ENCODE results near the gene APOH. TPM values are rescaled to one million over a fixed set of nuclear protein-coding genes. Genes with fewer than 3 reads are reported as not detected.

APOH gene
- total and polyA plus RNA-seq, 9 of the 15 experiments (the other 6 are each of a cell fraction or from before 2014, with no cell fraction given) = 1.1 TPM; not detected in 8

DNA sequence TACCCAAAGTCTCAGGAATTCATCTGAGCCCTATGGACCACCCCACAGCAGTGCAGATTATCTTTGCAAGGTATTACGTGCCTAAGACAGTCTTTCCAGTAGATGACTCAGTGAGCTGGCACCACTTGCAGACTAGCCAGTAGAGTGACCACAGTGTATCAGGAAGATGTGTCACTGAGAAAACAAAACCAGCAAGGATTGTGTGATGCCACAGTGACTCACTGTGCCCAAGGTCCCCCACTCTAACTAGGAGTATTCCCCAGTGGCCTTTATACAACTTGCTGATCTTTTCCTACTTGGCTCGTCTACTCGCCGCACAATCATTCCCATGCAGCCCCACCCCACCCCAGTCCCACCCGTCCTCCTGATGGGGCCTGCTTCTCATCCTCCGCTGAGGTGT lies 46.4 kb upstream of the APOH start:
- H3K4me3 ChIP-seq = no peak overlapping the region
- CTCF ChIA-PET (ENCODE audit: low intra/inter-chr PET ratio) = no interaction called here
- in situ Hi-C loops (cut with MboI) = no loop called here
- no TSS peak for BruUV-seq (replicated peaks)
- 0% methylated on average over 2 of the region's 6 CpGs for WGBS (ENCODE audit: insufficient coverage, low coverage, missing lambda C conversion rate)
- FAIRE-seq (no peak), DNase-seq (ENCODE audit: extremely low read depth in 1 of 4, low spot score in 3 of 4) (peak in 1 of 4 experiments; percentile 50), ATAC-seq (peak; percentile 54; the same call in 2 of the 3 replicates)
- H3K9ac ChIP-seq (ENCODE audit: insufficient read depth in 1 of 2, low read depth in 2 of 2, low read length in 2 of 2) = no peak overlapping the region
- POLR2A ChIA-PET = interaction anchor here (0.6 to 1.7 kb wide), 4 partner anchors 10 to 29 kb away, joined by 3 to 4 read pairs (median 4); no protein-coding TSS in a partner anchor
- H3K27ac ChIP-seq (ENCODE audit: extremely low read depth, low read depth, low read length) = no peak overlapping the region; the same call in 2 of the 3 replicates
- H3K4me1 ChIP-seq (replicated peaks in 1 of 2; ENCODE audit: control insufficient read depth in 2 of 2, insufficient read depth in 2 of 2, low read length in 2 of 2) = peaks cover 0 to 22% of the 10 kb centered on the region in 2 experiments; a peak in 4 of 5 replicates
- H3K79me2 ChIP-seq (ENCODE audit: control insufficient read depth, insufficient read depth, low read length) = no peaks in the 10 kb centered on the region
- no peak overlapping the region for H3K4me2 ChIP-seq (ENCODE audit: insufficient read depth, low read length)
- no peaks in the 10 kb centered on the region for H3K36me3 ChIP-seq (ENCODE audit: control insufficient read depth, insufficient read depth, low read length)
- H3K9me3 ChIP-seq (replicated peaks; ENCODE audit: control insufficient read depth, insufficient read depth, low read depth, low read length) = no peaks in the 10 kb centered on the region
- H3K27me3 ChIP-seq (ENCODE audit: control insufficient read depth in 2 of 2, insufficient read depth in 2 of 2, low read length in 2 of 2) = no peaks in the 10 kb centered on the region
- intact Hi-C loops (cut with micrococcal nuclease) = no loop called here
- H4K20me1 ChIP-seq (replicated peaks; ENCODE audit: control insufficient read depth, insufficient read depth, low read length) = peaks cover 2% of the 10 kb centered on the region; the same call in 1 of the 2 replicates
- no peaks in the 10 kb centered on the region for H3K9me1 ChIP-seq (ENCODE audit: control insufficient read depth, insufficient read depth, low read length)
- H2AFZ ChIP-seq (ENCODE audit: low read depth, low read length) = no peak overlapping the region
- TF ChIP-seq CTBP1 (IDR thresholded peaks at IDR 0.05; ENCODE audit: borderline replicate concordance) = 0 out of 2 replicates have a peak, but pooled peaks have one; percentile 18
- TF ChIP-seq ZNF431 (CRISPR knock-in tag; IDR thresholded peaks at IDR 0.05) = no peak
- peak; percentile 67; the same call in 1 of the 2 replicates for TF ChIP-seq JUND (IDR thresholded peaks at IDR 0.05; ENCODE audit: borderline replicate concordance, low read depth, low read length)
- no peak for TF ChIP-seq JUND (tag; IDR thresholded peaks at IDR 0.05; ENCODE audit: borderline replicate concordance, low read depth, low read length)
- TF ChIP-seq ZNF143 (CRISPR knock-in tag; IDR thresholded peaks at IDR 0.05) = no peak
- no peak for TF ChIP-seq HNRNPUL1 (IDR thresholded peaks at IDR 0.05; ENCODE audit: low read length)
- TF ChIP-seq ZNF507 (tag; conservative IDR thresholded peaks at IDR 0.05) = no peak
- TF ChIP-seq FOSL1 (tag; conservative IDR thresholded peaks at IDR 0.05) = peak; percentile 88
- TF ChIP-seq ARID1B (IDR thresholded peaks at IDR 0.05) = peak; percentile 74
- TF ChIP-seq CC2D1A (IDR thresholded peaks at IDR 0.05) = no peak
- TF ChIP-seq, protein P1, sequence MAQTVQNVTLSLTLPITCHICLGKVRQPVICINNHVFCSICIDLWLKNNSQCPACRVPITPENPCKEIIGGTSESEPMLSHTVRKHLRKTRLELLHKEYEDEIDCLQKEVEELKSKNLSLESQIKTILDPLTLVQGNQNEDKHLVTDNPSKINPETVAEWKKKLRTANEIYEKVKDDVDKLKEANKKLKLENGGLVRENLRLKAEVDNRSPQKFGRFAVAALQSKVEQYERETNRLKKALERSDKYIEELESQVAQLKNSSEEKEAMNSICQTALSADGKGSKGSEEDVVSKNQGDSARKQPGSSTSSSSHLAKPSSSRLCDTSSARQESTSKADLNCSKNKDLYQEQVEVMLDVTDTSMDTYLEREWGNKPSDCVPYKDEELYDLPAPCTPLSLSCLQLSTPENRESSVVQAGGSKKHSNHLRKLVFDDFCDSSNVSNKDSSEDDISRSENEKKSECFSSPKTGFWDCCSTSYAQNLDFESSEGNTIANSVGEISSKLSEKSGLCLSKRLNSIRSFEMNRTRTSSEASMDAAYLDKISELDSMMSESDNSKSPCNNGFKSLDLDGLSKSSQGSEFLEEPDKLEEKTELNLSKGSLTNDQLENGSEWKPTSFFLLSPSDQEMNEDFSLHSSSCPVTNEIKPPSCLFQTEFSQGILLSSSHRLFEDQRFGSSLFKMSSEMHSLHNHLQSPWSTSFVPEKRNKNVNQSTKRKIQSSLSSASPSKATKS (CRISPR knock-in tag; IDR thresholded peaks at IDR 0.05) = no peak
- TF ChIP-seq KHSRP (IDR thresholded peaks at IDR 0.05) = no peak
- no peak for TF ChIP-seq RBM39 (optimal IDR thresholded peaks at IDR 0.05; ENCODE audit: low read depth, low read length)
- no peak for TF ChIP-seq PML (IDR thresholded peaks at IDR 0.05; ENCODE audit: low read length)
- TF ChIP-seq, protein P2, sequence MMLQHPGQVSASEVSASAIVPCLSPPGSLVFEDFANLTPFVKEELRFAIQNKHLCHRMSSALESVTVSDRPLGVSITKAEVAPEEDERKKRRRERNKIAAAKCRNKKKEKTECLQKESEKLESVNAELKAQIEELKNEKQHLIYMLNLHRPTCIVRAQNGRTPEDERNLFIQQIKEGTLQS (IDR thresholded peaks at IDR 0.05) = peak; percentile 87
- TF ChIP-seq, protein P2 (CRISPR knock-in tag; conservative IDR thresholded peaks at IDR 0.05) = no peak
- no peak for TF ChIP-seq KLF10 (CRISPR knock-in tag; IDR thresholded peaks at IDR 0.05)
- TF ChIP-seq HDAC1 (IDR thresholded peaks at IDR 0.05) = no peak
- TF ChIP-seq JUN (IDR thresholded peaks at IDR 0.05; ENCODE audit: borderline replicate concordance, low read depth, low read length) = peak; percentile 92
- TF ChIP-seq JUN (CRISPR knock-in tag; IDR thresholded peaks at IDR 0.05; ENCODE audit: borderline replicate concordance) = no peak
- TF ChIP-seq POU5F1 (IDR thresholded peaks at IDR 0.05; ENCODE audit: borderline replicate concordance, low read depth, low read length, partially characterized antibody) = no peak

Measured in K562 (cell line).